Measurements from ENCODE around the gene OSTN.

- TF ChIP-seq CTCF (IDR thresholded peaks at IDR 0.05): no peak
- TF ChIP-seq POLR2AphosphoS5 (IDR thresholded peaks at IDR 0.05; ENCODE audit: low read depth, low read length): no peak
- no peak for TF ChIP-seq TCF7L2 (IDR thresholded peaks at IDR 0.05; ENCODE audit: low read depth, low read length)
Observed at GRCh38 chr3:191256405-191256804, 57.4 kb downstream of the OSTN start.
